ENCODE measurements around the gene CXCL17. TPM values are rescaled to one million over a fixed set of nuclear protein-coding genes. Genes with fewer than 3 reads are reported as not detected.

The CXCL17 gene
- total RNA-seq, 5 donors from 2014 or later (not counting 1 experiment from before 2014, with no cell fraction given) = not detected

DNA sequence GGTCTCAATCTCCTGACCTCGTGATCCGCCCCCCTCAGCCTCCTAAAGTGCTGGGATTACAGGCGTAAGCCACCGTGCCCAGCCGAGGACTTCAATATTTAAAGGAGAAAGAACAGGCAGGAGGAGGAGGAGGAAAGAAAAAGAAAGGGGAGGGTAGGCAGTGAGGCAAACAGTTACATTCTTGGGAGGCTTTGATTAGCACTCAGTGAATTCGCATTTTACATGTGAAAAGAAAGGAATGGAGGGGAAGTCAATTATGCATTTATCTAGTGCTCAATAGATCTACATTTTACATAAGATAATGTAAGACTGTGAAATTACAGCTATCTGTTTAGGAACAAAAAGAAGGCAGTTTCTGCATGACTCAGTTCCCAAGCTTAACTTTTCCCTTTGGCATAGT lies 30.9 kb upstream of the CXCL17 start:
- H3K4me3 ChIP-seq (ENCODE audit: control insufficient read depth in 1 of 2, extremely low read depth in 1 of 2, low read length in 1 of 2) = no peak overlapping the region
- 87% methylated on average over 3 of the region's 6 CpGs for WGBS (ENCODE audit: insufficient coverage)
- no peaks in the 10 kb centered on the region for H3K9me3 Mint-ChIP-seq

DNA sequence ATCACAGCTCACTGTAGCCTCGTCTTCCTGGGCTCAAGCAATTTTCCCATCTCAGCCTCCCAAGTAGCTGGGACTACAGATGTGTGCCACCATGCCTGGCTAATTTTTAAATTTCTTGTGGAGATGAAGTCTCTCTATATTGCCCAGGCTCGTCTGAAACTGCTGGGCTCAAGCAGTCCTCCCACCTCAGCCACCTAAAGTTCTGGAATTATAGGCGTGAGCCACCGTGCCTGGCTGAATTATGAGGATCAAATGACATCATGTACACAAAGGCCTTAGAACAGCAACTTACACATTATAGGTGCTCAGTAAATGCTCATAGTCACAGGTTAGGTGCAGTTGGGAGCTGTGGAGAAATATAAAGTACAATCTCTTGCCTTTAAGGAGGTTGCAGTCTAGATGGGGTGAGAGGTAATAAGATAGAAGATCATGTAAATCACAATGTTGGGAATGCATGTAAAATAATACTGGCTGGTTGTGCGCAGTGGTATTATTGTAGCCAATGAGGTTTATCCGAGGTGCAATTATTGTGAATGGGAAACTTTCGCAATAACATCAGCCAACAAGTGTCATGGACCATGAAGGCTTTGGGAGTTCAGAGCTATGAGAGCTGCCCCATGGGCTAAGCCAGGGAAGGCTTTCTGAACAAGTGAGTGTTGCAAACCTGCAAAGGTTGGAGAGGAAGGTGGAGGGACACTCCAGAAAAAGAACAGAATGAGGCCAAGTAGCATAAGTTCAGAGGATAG lies 29.8 kb upstream of the CXCL17 start:
- Mint-ChIP-seq H3K4me3 (no peak overlapping the region), H3K4me1 (peaks cover 0 to 4% (median 3%) of the 10 kb centered on the region in 3 donors), H3K27me3 (peaks cover 0 to 11% of the 10 kb centered on the region in 2 donors), H3K9me3 (no peaks in the 10 kb centered on the region), H3K27ac (no peak overlapping the region), H3K36me3 (no peaks in the 10 kb centered on the region)
- no peaks in the 10 kb centered on the region for H3K9me3 ChIP-seq
- no peaks in the 10 kb centered on the region for H3K4me1 ChIP-seq (ENCODE audit: control insufficient read depth in 1 of 2, extremely low read depth in 1 of 2, insufficient read depth in 2 of 2, low read length in 2 of 2)
- WGBS (ENCODE audit: insufficient coverage) = 90% methylated on average over 4 of the region's 7 CpGs
- DNase-seq = no peak
- CTCF ChIA-PET = no interaction called here
- no peaks in the 10 kb centered on the region for H3K36me3 ChIP-seq (ENCODE audit: control insufficient read depth in 2 of 2, extremely low read depth in 1 of 2, insufficient read depth in 1 of 2, low read length in 1 of 2)
- no peak overlapping the region for H3K4me3 ChIP-seq (ENCODE audit: control insufficient read depth in 1 of 2, extremely low read depth in 1 of 2, low read length in 1 of 2)
- H3K27me3 ChIP-seq (replicated peaks in 1 of 2; ENCODE audit: control insufficient read depth in 2 of 2, extremely low read depth in 1 of 2, insufficient read depth in 2 of 2, low read length in 1 of 2) = no peaks in the 10 kb centered on the region
- no peak overlapping the region for H3K27ac ChIP-seq (ENCODE audit: low read length)
- no peak for ATAC-seq (replicated peaks in 1 of 4)
- POLR2A ChIA-PET = no interaction called here

More for the DNA sequence above, 30.9 kb upstream of the CXCL17 start:
- H3K27ac Mint-ChIP-seq = no peak overlapping the region
- peaks cover 0 to 4% (median 3%) of the 10 kb centered on the region in 3 donors for H3K4me1 Mint-ChIP-seq
- Histone ChIP-seq H3K27me3 (replicated peaks in 1 of 2; ENCODE audit: control insufficient read depth in 2 of 2, extremely low read depth in 1 of 2, insufficient read depth in 2 of 2, low read length in 1 of 2) (no peaks in the 10 kb centered on the region), H3K36me3 (ENCODE audit: control insufficient read depth in 2 of 2, extremely low read depth in 1 of 2, insufficient read depth in 1 of 2, low read length in 1 of 2) (no peaks in the 10 kb centered on the region), H3K4me1 (ENCODE audit: control insufficient read depth in 1 of 2, extremely low read depth in 1 of 2, insufficient read depth in 2 of 2, low read length in 2 of 2) (no peaks in the 10 kb centered on the region), H3K27ac (ENCODE audit: low read length) (no peak overlapping the region), H3K9me3 (no peaks in the 10 kb centered on the region)
- H3K27me3 Mint-ChIP-seq = peaks cover 0 to 11% of the 10 kb centered on the region in 2 donors
- no peak overlapping the region for H3K4me3 Mint-ChIP-seq
- no peaks in the 10 kb centered on the region for H3K36me3 Mint-ChIP-seq
- DNase-seq (no peak), ATAC-seq (replicated peaks in 1 of 4) (no peak)
- POLR2A ChIA-PET = no interaction called here
- CTCF ChIA-PET = no interaction called here

- Histone ChIP-seq H3K36me3 (ENCODE audit: control insufficient read depth in 2 of 2, extremely low read depth in 1 of 2, insufficient read depth in 1 of 2, low read length in 1 of 2) (no peaks in the 10 kb centered on the region), H3K27ac (ENCODE audit: low read length) (no peak overlapping the region), H3K9me3 (no peaks in the 10 kb centered on the region), H3K4me1 (ENCODE audit: control insufficient read depth in 1 of 2, extremely low read depth in 1 of 2, insufficient read depth in 2 of 2, low read length in 2 of 2) (no peaks in the 10 kb centered on the region), H3K4me3 (ENCODE audit: control insufficient read depth in 1 of 2, extremely low read depth in 1 of 2, low read length in 1 of 2) (no peak overlapping the region), H3K27me3 (replicated peaks in 1 of 2; ENCODE audit: control insufficient read depth in 2 of 2, extremely low read depth in 1 of 2, insufficient read depth in 2 of 2, low read length in 1 of 2) (no peaks in the 10 kb centered on the region)
- no peak overlapping the region for H3K4me3 Mint-ChIP-seq
- ChIA-PET CTCF (no interaction called here), POLR2A (no interaction called here)
- no peak for ATAC-seq (replicated peaks in 1 of 4)
- 84% methylated on average over 6 of the region's 7 CpGs for WGBS (ENCODE audit: insufficient coverage)
- H3K4me1 Mint-ChIP-seq = peaks cover 6 to 10% (median 9%) of the 10 kb centered on the region in 3 donors
- no peaks in the 10 kb centered on the region for H3K36me3 Mint-ChIP-seq
- H3K27me3 Mint-ChIP-seq = peaks cover 0 to 11% of the 10 kb centered on the region in 2 donors
- DNase-seq = no peak
- no peak overlapping the region for H3K27ac Mint-ChIP-seq
- no peaks in the 10 kb centered on the region for H3K9me3 Mint-ChIP-seq
These were observed 29.0 kb upstream of the CXCL17 start for GRCh38 chr19:42471554-42472249.

GRCh38 chr19:42469311-42470235 lies 26.8 kb upstream of the CXCL17 start:
- POLR2A ChIA-PET = no interaction called here
- H3K27ac ChIP-seq (ENCODE audit: low read length) = no peak overlapping the region

DNA sequence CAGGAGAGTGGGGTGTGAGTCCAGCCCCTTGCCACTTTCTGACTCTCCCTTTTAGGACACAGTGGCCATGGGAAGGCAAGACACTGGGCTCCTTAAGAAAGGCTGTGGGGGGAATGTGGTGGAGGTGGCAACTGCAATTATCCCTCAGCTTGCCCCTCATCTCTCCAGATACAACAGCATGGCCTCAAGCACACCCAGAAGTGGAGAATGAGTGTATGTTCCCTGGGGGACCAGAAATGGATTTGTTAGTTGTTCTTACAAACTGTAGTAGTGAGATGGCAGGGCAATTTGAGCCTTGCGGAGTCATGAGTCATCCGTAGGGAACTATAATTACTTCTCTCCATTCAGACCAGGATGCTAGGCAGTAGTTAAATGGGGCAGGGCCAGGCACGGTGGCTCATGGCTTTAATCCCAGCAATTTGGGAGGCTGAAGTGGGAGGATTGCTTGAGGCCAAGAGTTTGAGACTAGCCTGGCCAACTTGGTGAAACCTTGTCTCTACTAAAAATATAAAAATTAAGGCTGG lies 25.6 kb upstream of the CXCL17 start:
- no peak overlapping the region for H3K27ac Mint-ChIP-seq
- Histone ChIP-seq H3K9me3 (no peaks in the 10 kb centered on the region), H3K27ac (ENCODE audit: low read length) (no peak overlapping the region), H3K4me1 (ENCODE audit: control insufficient read depth in 1 of 2, extremely low read depth in 1 of 2, insufficient read depth in 2 of 2, low read length in 2 of 2) (no peaks in the 10 kb centered on the region), H3K27me3 (replicated peaks in 1 of 2; ENCODE audit: control insufficient read depth in 2 of 2, extremely low read depth in 1 of 2, insufficient read depth in 2 of 2, low read length in 1 of 2) (no peaks in the 10 kb centered on the region), H3K36me3 (ENCODE audit: control insufficient read depth in 2 of 2, extremely low read depth in 1 of 2, insufficient read depth in 1 of 2, low read length in 1 of 2) (no peaks in the 10 kb centered on the region), H3K4me3 (ENCODE audit: control insufficient read depth in 1 of 2, extremely low read depth in 1 of 2, low read length in 1 of 2) (no peak overlapping the region)
- no peak for ATAC-seq (replicated peaks in 1 of 4)
- no CpG with 5 or more reads among the region's 3 CpGs for WGBS (ENCODE audit: insufficient coverage)
- no peak for DNase-seq
- no peak overlapping the region for H3K4me3 Mint-ChIP-seq
- no peaks in the 10 kb centered on the region for H3K36me3 Mint-ChIP-seq
- peaks cover 0 to 11% of the 10 kb centered on the region in 2 donors for H3K27me3 Mint-ChIP-seq
- H3K4me1 Mint-ChIP-seq = peaks cover 9 to 21% (median 12%) of the 10 kb centered on the region in 3 donors
- no peaks in the 10 kb centered on the region for H3K9me3 Mint-ChIP-seq
- POLR2A ChIA-PET = no interaction called here
- CTCF ChIA-PET = no interaction called here

More at GRCh38 chr19:42469311-42470235, 26.8 kb upstream of the CXCL17 start:
- Mint-ChIP-seq H3K36me3 (no peaks in the 10 kb centered on the region), H3K9me3 (no peaks in the 10 kb centered on the region), H3K27me3 (peaks cover 0 to 11% of the 10 kb centered on the region in 2 donors), H3K4me1 (peaks cover 9 to 21% (median 12%) of the 10 kb centered on the region in 3 donors), H3K27ac (no peak overlapping the region), H3K4me3 (no peak overlapping the region)
- CTCF ChIA-PET = no interaction called here
- Histone ChIP-seq H3K36me3 (ENCODE audit: control insufficient read depth in 2 of 2, extremely low read depth in 1 of 2, insufficient read depth in 1 of 2, low read length in 1 of 2) (no peaks in the 10 kb centered on the region), H3K4me3 (ENCODE audit: control insufficient read depth in 1 of 2, extremely low read depth in 1 of 2, low read length in 1 of 2) (no peak overlapping the region), H3K27me3 (replicated peaks in 1 of 2; ENCODE audit: control insufficient read depth in 2 of 2, extremely low read depth in 1 of 2, insufficient read depth in 2 of 2, low read length in 1 of 2) (no peaks in the 10 kb centered on the region), H3K4me1 (ENCODE audit: control insufficient read depth in 1 of 2, extremely low read depth in 1 of 2, insufficient read depth in 2 of 2, low read length in 2 of 2) (no peaks in the 10 kb centered on the region), H3K9me3 (no peaks in the 10 kb centered on the region)
- ATAC-seq (replicated peaks in 1 of 4) = no peak
- DNase-seq = no peak
- WGBS (ENCODE audit: insufficient coverage) = 35% methylated on average over 5 of the region's 8 CpGs

DNA sequence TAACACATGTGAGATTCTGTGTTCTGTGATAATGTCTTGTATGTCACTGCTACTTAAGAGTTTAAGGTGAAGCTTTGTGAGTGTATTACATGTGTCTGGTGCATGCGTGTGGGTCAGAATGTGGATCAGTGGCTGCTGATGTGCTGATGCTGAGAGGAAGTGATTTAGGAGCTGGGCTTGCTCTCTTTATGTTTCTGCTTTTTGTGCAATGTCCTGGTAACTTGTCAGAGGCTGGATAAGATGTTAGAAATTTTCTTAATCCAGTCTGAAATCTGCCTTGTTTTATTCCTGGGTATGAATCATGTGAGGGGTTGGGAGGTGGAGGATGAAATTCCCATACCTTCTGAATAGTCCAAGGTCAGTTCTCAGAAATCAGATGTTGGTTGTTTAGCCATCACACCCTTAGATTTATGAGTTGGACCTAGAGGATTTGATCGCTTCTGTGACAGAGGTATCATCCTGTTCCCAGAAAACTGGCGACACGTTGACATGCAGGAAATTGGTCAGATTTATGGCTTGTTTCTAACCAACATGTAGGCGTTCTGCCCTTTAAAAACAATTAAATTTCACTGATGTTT lies 24.5 kb upstream of the CXCL17 start:
- 78% methylated on average over 1 of the region's 5 CpGs for WGBS (ENCODE audit: insufficient coverage)
- Mint-ChIP-seq H3K9me3 (no peaks in the 10 kb centered on the region), H3K27me3 (peaks cover 0 to 2% of the 10 kb centered on the region in 2 donors), H3K4me1 (peaks cover 9 to 21% (median 12%) of the 10 kb centered on the region in 3 donors), H3K27ac (no peak overlapping the region), H3K4me3 (no peak overlapping the region), H3K36me3 (no peaks in the 10 kb centered on the region)
- H3K36me3 ChIP-seq (ENCODE audit: control insufficient read depth in 2 of 2, extremely low read depth in 1 of 2, insufficient read depth in 1 of 2, low read length in 1 of 2) = no peaks in the 10 kb centered on the region
- H3K27me3 ChIP-seq (replicated peaks in 1 of 2; ENCODE audit: control insufficient read depth in 2 of 2, extremely low read depth in 1 of 2, insufficient read depth in 2 of 2, low read length in 1 of 2) = no peaks in the 10 kb centered on the region
- no peaks in the 10 kb centered on the region for H3K9me3 ChIP-seq
- no peaks in the 10 kb centered on the region for H3K4me1 ChIP-seq (ENCODE audit: control insufficient read depth in 1 of 2, extremely low read depth in 1 of 2, insufficient read depth in 2 of 2, low read length in 2 of 2)
- ATAC-seq (replicated peaks in 1 of 4) (no peak), DNase-seq (no peak)
- CTCF ChIA-PET = interaction anchor here in 1 of 2 donors (1.1 kb wide), 1 partner anchor 13 kb away, joined by 3 read pairs; no protein-coding TSS in a partner anchor
- POLR2A ChIA-PET = no interaction called here
- H3K4me3 ChIP-seq (ENCODE audit: control insufficient read depth in 1 of 2, extremely low read depth in 1 of 2, low read length in 1 of 2) = no peak overlapping the region
- no peak overlapping the region for H3K27ac ChIP-seq (ENCODE audit: low read length)

Measured in T-cell (primary cell).